ENCODE data around the gene ZNF786. TPM values are rescaled to one million over a fixed set of nuclear protein-coding genes. Genes with fewer than 3 reads are reported as not detected.
A peak's percentile ranks its signal among the peaks of the same experiment; 100 is the strongest.

Gene ZNF786
- total and polyA plus RNA-seq, 8 donors: 1.8 to 4.4 (median 2.7) TPM

DNA sequence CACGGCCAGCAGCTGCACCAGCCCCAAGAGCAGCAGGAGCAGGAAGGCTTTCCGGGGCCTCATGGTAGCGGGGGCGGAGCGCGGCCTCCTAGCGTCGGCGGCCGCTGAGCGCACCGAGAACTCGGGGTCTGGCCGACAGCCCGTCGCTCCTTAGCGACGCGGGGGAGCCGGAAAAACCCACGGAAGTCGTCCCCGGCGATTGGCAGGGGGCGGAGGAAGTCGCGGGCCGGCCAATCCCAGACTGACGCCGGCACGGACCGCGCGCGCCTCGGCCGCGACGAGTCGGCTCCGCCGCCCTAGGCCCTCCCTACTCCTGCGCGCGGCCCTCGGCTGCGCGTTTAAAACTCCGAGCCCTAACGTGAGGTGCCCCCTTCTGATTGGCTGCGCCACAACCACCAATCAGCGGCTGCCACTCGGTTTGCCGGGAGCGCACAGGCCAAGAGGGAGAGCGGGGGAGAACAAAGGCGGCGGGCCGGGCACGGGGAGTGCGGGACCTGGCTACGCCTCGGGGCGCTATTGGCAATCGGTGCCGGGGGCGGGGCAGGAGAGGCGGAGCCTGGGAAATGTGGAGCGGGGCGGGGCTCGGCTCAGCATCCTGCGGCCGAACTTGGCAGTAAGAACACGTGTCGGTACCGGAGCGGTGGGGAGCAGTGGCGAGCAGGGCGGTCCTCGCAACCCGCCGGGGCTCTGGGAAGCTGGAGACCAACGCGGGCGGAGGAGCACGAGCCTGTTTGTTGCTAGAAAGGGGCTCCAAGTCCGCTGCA lies 62.0 kb downstream of the ZNF786 start, which contains the start of gene PDIA4:
Gene PDIA4 (minus strand): TSS at position 160 of the 764 bp plus-strand sequence. CDS start 97 bp downstream, at position 63.
- no peaks in the 10 kb centered on the region for H3K27me3 ChIP-seq
- no peaks in the 10 kb centered on the region for H3K9me3 ChIP-seq
- H3K27ac ChIP-seq: peak within 1 kb of the TSS; percentile 85 to 96 (median 88)
- DNase-seq: peak; percentile 99 to 100 (median 100)
- H3K36me3 ChIP-seq: no peaks in the 10 kb centered on the region
- peak within 1 kb of the TSS; percentile 59 to 88 (median 75) for H3K4me3 ChIP-seq
- peak; percentile 82 for FAIRE-seq
- TF ChIP-seq, protein P1, sequence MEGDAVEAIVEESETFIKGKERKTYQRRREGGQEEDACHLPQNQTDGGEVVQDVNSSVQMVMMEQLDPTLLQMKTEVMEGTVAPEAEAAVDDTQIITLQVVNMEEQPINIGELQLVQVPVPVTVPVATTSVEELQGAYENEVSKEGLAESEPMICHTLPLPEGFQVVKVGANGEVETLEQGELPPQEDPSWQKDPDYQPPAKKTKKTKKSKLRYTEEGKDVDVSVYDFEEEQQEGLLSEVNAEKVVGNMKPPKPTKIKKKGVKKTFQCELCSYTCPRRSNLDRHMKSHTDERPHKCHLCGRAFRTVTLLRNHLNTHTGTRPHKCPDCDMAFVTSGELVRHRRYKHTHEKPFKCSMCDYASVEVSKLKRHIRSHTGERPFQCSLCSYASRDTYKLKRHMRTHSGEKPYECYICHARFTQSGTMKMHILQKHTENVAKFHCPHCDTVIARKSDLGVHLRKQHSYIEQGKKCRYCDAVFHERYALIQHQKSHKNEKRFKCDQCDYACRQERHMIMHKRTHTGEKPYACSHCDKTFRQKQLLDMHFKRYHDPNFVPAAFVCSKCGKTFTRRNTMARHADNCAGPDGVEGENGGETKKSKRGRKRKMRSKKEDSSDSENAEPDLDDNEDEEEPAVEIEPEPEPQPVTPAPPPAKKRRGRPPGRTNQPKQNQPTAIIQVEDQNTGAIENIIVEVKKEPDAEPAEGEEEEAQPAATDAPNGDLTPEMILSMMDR (IDR thresholded peaks at IDR 0.05): peak in 1 of 4 donors; percentile 11
- WGBS, 2 donors: 0% methylated on average over 84 to 87 of the region's 87 CpGs
- intact Hi-C loops (cut with DNase I): no loop called here
- peaks cover 3 to 28% (median 4%) of the 10 kb centered on the region in 3 donors for H3K4me1 ChIP-seq
- peak; percentile 90 to 96 (median 91) for ATAC-seq

DNA sequence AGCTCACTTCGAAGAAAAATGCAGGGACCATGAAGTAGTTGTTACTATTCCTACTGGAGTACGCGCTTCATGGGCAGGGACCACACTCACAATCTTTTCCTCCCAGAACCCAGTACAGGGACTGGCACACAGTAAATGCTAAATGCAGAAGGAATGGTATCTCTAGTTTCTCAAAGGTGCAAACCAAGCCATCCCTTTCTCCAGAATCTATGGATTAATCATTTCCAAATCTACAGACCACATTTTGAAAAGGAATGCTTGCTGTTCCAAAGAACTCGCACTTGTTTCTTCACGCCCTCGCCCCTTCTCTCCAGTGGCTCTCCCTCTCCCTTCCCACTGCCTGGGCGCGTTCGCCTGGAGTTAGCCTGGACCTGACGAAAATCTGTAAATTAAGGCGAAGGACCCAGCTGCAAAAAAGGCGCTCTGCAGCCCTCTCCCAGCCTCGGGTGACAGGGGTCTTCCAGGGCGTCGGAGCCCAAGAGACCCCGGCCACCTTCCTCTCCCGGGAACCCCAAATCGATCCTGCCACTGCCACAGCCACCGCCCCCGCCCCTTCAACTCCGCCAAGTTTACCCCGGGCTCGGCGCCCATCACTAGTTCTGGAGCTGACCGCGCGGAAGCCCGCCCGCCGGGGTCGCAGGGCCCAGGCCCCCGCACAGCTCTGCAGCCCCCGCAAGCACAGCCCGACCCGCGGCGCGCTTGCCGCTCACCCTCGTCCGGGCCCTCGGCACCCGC lies 62.7 kb downstream of the ZNF786 start:
- peaks cover 3 to 34% (median 4%) of the 10 kb centered on the region in 3 donors for H3K4me1 ChIP-seq
- WGBS, 2 donors: 0% methylated on average over 42 to 43 of the region's 43 CpGs
- H3K27me3 ChIP-seq: no peaks in the 10 kb centered on the region
- no peaks in the 10 kb centered on the region for H3K36me3 ChIP-seq
- ATAC-seq (peak in 2 of 4 donors; percentile 8 to 14), DNase-seq (peak in 1 of 6 donors; percentile 44), FAIRE-seq (no peak)
- intact Hi-C loops (cut with DNase I): no loop called here
- H3K9me3 ChIP-seq: no peaks in the 10 kb centered on the region
- H3K27ac ChIP-seq: peak overlapping the region; percentile 85 to 96 (median 88)
- H3K4me3 ChIP-seq: peak overlapping the region; percentile 59 to 88 (median 75)
- TF ChIP-seq, protein P1 (IDR thresholded peaks at IDR 0.05): no peak

DNA sequence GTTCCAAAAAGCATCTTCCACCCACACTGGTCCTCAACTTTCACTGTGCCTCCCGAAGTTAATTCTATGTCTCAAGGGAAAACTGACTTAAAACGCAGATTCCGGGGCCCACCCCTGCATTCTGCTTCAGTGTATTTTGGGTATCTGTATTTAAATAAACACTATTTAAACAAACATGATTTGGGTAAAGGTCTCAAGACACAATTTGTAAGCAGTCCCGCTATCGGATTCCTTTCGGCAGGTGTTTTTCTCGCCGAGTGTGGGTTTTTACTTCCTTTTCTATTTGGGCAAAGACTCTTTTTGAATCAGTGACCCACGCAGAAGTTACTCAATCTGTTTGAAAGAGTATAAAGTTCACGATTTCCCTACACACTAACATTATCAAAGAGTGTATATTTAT lies 63.5 kb downstream of the ZNF786 start:
- Histone ChIP-seq H3K9me3 (no peaks in the 10 kb centered on the region), H3K4me1 (peaks cover 3 to 37% (median 4%) of the 10 kb centered on the region in 3 donors), H3K27ac (peak overlapping the region in 3 of 4 donors; percentile 85 to 91 (median 86)), H3K36me3 (no peaks in the 10 kb centered on the region), H3K4me3 (peak overlapping the region; percentile 6 to 84 (median 62)), H3K27me3 (no peaks in the 10 kb centered on the region)
- TF ChIP-seq, protein P1 (IDR thresholded peaks at IDR 0.05): no peak
- intact Hi-C loops (cut with DNase I): no loop called here
- no peak for DNase-seq
- ATAC-seq: no peak
- WGBS, 2 donors: 13% methylated on average over 10 of the region's 10 CpGs
- no peak for FAIRE-seq

DNA sequence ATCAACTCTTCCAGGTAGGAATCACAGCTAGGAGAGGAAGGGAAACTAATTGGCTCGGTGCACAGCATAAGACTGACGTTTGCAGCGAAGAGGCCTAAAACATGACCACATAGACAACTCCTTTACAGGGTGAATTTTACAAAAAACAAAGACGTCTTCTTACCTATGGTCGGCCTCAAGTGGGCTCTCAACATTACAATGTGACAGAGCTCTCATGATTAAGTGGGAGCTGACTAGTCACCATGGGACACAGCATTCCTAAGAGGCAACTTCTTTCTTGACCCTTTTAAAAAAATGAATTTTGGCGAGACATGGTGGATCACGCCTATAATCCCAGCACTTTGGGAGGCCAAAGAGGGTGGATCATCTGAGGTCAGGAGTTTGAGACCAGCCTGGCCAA lies 66.9 kb downstream of the ZNF786 start:
- no peak overlapping the region for H3K27ac ChIP-seq
- intact Hi-C loops (cut with DNase I): no loop called here
- H3K4me3 ChIP-seq: no peak overlapping the region
- no peaks in the 10 kb centered on the region for H3K9me3 ChIP-seq
- WGBS, 2 donors: 35 to 49% methylated on average over 7 of the region's 7 CpGs
- TF ChIP-seq, protein P1 (IDR thresholded peaks at IDR 0.05): no peak
- no peak for DNase-seq
- H3K27me3 ChIP-seq: no peaks in the 10 kb centered on the region
- FAIRE-seq: no peak
- peaks cover 0 to 31% (median 3%) of the 10 kb centered on the region in 3 donors for H3K4me1 ChIP-seq
- ATAC-seq: no peak
- H3K36me3 ChIP-seq: peaks cover 0 to 7% (median 5%) of the 10 kb centered on the region in 3 donors

Data from pancreas (tissue), 10 donors.